ENCODE data around the gene ZSCAN1.

DNA sequence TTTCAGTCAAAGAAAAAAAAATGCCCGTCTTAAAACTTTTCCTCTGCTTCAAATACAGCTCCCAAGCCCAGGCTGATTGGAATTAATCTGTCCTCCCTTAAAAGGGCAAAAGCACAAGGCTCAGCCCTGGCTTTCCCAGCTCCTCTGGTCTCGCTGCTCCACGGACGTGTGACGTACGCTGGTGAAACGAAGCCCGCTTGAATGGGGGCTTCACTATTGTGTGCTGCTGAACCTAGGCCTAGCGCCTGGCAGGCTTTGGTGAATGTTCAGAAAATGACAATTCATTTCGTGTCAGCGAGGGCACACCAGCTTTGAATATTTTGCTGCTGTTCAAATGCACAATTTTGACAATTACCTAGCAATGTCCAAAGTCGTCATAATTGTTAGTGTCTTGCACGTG lies 24.6 kb downstream of the ZSCAN1 start:
- no peak for TF ChIP-seq FOS (IDR thresholded peaks at IDR 0.05; ENCODE audit: borderline replicate concordance, extremely low read depth, insufficient read length)
- no peak for TF ChIP-seq POLR2A (IDR thresholded peaks at IDR 0.05; ENCODE audit: low read depth, low read length)
- TF ChIP-seq TAF1 (IDR thresholded peaks at IDR 0.05; ENCODE audit: borderline replicate concordance, low read depth, low read length) = no peak
- TF ChIP-seq HCFC1 (IDR thresholded peaks at IDR 0.05; ENCODE audit: low read length) = no peak
- no peak for TF ChIP-seq FOXK2 (IDR thresholded peaks at IDR 0.05)
- no peak for TF ChIP-seq RCOR1 (conservative IDR thresholded peaks at IDR 0.05; ENCODE audit: low read depth, low read length)
- TF ChIP-seq EZH2 (IDR thresholded peaks at IDR 0.05; ENCODE audit: borderline replicate concordance, control insufficient read depth, low read depth, low read length) = no peak
- TF ChIP-seq BCL11A (IDR thresholded peaks at IDR 0.05; ENCODE audit: low read depth, low read length) = no peak

Data from GM12878 (cell line).